ENCODE data around the gene COMTD1. TPM values are rescaled to one million over a fixed set of nuclear protein-coding genes. Genes with fewer than 3 reads are reported as not detected.

COMTD1 gene
- total and polyA plus RNA-seq, 2 of the 13 experiments (the other 11 are each of a cell fraction or from before 2014, with no cell fraction given) = 11.8 to 18.4 TPM

GRCh38 chr10:75234683-75235374, 928 bp downstream of the COMTD1 start:
- BruUV-seq (replicated peaks) = no TSS peak
- no peak for DNase-seq (ENCODE audit: low spot score)
- CTCF ChIA-PET (ENCODE audit: low intra/inter-chr PET ratio, low total read pairs) = interaction anchor here (1.8 to 2.7 kb wide), 2 partner anchors 47 to 135 kb away, joined by 7 to 34 read pairs; a partner anchor contains a TSS
- TF ChIP-seq ZNF773 (CRISPR knock-in tag; IDR thresholded peaks at IDR 0.05; ENCODE audit: borderline replicate concordance) = no peak
- peak; percentile 12; the same call in 1 of the 2 replicates for TF ChIP-seq ELF3 (CRISPR knock-in tag; IDR thresholded peaks at IDR 0.05)
- TF ChIP-seq ZNF605 (CRISPR knock-in tag; IDR thresholded peaks at IDR 0.05) = peak; percentile 27; the same call in 1 of the 2 replicates
- TF ChIP-seq USF2 (IDR thresholded peaks at IDR 0.05; ENCODE audit: low read depth, low read length) = no peak
- no peak for TF ChIP-seq USF2 (CRISPR knock-in tag; IDR thresholded peaks at IDR 0.05; ENCODE audit: borderline replicate concordance)
- TF ChIP-seq, protein P1, sequence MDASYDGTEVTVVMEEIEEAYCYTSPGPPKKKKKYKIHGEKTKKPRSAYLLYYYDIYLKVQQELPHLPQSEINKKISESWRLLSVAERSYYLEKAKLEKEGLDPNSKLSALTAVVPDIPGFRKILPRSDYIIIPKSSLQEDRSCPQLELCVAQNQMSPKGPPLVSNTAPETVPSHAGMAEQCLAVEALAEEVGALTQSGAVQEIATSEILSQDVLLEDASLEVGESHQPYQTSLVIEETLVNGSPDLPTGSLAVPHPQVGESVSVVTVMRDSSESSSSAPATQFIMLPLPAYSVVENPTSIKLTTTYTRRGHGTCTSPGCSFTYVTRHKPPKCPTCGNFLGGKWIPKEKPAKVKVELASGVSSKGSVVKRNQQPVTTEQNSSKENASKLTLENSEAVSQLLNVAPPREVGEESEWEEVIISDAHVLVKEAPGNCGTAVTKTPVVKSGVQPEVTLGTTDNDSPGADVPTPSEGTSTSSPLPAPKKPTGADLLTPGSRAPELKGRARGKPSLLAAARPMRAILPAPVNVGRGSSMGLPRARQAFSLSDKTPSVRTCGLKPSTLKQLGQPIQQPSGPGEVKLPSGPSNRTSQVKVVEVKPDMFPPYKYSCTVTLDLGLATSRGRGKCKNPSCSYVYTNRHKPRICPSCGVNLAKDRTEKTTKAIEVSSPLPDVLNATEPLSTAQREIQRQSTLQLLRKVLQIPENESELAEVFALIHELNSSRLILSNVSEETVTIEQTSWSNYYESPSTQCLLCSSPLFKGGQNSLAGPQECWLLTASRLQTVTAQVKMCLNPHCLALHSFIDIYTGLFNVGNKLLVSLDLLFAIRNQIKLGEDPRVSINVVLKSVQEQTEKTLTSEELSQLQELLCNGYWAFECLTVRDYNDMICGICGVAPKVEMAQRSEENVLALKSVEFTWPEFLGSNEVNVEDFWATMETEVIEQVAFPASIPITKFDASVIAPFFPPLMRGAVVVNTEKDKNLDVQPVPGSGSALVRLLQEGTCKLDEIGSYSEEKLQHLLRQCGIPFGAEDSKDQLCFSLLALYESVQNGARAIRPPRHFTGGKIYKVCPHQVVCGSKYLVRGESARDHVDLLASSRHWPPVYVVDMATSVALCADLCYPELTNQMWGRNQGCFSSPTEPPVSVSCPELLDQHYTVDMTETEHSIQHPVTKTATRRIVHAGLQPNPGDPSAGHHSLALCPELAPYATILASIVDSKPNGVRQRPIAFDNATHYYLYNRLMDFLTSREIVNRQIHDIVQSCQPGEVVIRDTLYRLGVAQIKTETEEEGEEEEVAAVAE (CRISPR knock-in tag; IDR thresholded peaks at IDR 0.05; ENCODE audit: borderline replicate concordance) = no peak
- no peak for TF ChIP-seq ZFP36L1 (CRISPR knock-in tag; IDR thresholded peaks at IDR 0.05)
- TF ChIP-seq BRD4 (CRISPR knock-in tag; IDR thresholded peaks at IDR 0.05) = 0 out of 2 replicates have a peak, but pooled peaks have one; percentile 57
- TF ChIP-seq SRY (CRISPR knock-in tag; IDR thresholded peaks at IDR 0.05) = no peak
- no peak for TF ChIP-seq HMG20A (CRISPR knock-in tag; IDR thresholded peaks at IDR 0.05; ENCODE audit: borderline replicate concordance)
- TF ChIP-seq, protein P2, sequence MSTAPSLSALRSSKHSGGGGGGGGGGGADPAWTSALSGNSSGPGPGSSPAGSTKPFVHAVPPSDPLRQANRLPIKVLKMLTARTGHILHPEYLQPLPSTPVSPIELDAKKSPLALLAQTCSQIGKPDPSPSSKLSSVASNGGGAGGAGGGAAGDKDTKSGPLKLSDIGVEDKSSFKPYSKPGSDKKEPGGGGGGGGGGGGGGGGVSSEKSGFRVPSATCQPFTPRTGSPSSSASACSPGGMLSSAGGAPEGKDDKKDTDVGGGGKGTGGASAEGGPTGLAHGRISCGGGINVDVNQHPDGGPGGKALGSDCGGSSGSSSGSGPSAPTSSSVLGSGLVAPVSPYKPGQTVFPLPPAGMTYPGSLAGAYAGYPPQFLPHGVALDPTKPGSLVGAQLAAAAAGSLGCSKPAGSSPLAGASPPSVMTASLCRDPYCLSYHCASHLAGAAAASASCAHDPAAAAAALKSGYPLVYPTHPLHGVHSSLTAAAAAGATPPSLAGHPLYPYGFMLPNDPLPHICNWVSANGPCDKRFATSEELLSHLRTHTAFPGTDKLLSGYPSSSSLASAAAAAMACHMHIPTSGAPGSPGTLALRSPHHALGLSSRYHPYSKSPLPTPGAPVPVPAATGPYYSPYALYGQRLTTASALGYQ (CRISPR knock-in tag; IDR thresholded peaks at IDR 0.05) = no peak
- TF ChIP-seq ZNF253 (CRISPR knock-in tag; IDR thresholded peaks at IDR 0.05; ENCODE audit: borderline replicate concordance) = no peak
- peak; percentile 1; the same call in 1 of the 2 replicates for TF ChIP-seq KLF12 (CRISPR knock-in tag; IDR thresholded peaks at IDR 0.05; ENCODE audit: borderline replicate concordance)
- TF ChIP-seq ZNF782 (CRISPR knock-in tag; IDR thresholded peaks at IDR 0.05; ENCODE audit: borderline replicate concordance) = no peak

More at GRCh38 chr10:75234683-75235374, 928 bp downstream of the COMTD1 start:
- H2AFZ ChIP-seq (ENCODE audit: low read length) = no peak overlapping the region
- H3K9me3 ChIP-seq (ENCODE audit: low read length) = no peaks in the 10 kb centered on the region
- H3K27me3 ChIP-seq (ENCODE audit: control insufficient read depth in 1 of 2, insufficient read depth in 2 of 2, low read length in 2 of 2) = 0 out of 5 replicates have a peak, but pooled peaks cover 0 to 1% of the 10 kb centered on the region in 2 experiments
- POLR2A ChIA-PET = interaction anchor here (1.2 to 5.0 kb wide), 4 partner anchors 10 to 47 kb away, joined by 3 to 29 read pairs (median 8); partner anchors contain the start of gene VDAC2
- intact Hi-C loops (cut with micrococcal nuclease; ENCODE audit: unreplicated experiment) = loop anchor here (5.0 kb wide), 1 partner anchor 123 kb away; the partner anchor contains the start of gene SAMD8
- H3K9ac ChIP-seq (ENCODE audit: insufficient read depth, low read depth, low read length) = peak overlapping the region; percentile 74
- no peaks in the 10 kb centered on the region for H4K20me1 ChIP-seq (ENCODE audit: insufficient read depth, low read length)
- ATAC-seq (peak; percentile 29), FAIRE-seq (no peak)
- H3K36me3 ChIP-seq (replicated peaks in 1 of 2; ENCODE audit: control insufficient read depth in 1 of 2, insufficient read depth in 2 of 2, low read length in 2 of 2) = peaks cover 9 to 32% of the 10 kb centered on the region in 2 experiments; a peak in 4 of 5 replicates
- peaks cover 2% of the 10 kb centered on the region for H3K79me2 ChIP-seq (ENCODE audit: insufficient read depth, low read length)
- in situ Hi-C loops (cut with HindIII; ENCODE audit: extremely low pct_ligation_motif_present, low pct_unique_long_range_greater_than_20kb) = loop anchor here (5.0 to 10.0 kb wide), 3 partner anchors 48 to 990 kb away; partner anchors contain the start of gene SAMD8
- H3K27ac ChIP-seq (ENCODE audit: extremely low read length, insufficient read depth, low read length) = peak overlapping the region; percentile 65
- H3K4me2 ChIP-seq (ENCODE audit: low read depth, low read length) = peak overlapping the region; percentile 85
- H3K4me3 ChIP-seq (replicated peaks in 1 of 3; ENCODE audit: insufficient read depth in 1 of 3, low read depth in 2 of 3, low read length in 3 of 3) = peak overlapping the region; percentile 43 to 76 (median 74); a peak in 5 of 6 replicates
- peaks cover 45% of the 10 kb centered on the region for H3K4me1 ChIP-seq (ENCODE audit: insufficient read depth, low read length)
- WGBS (ENCODE audit: low lambda C conversion rate) = 50% methylated on average over 2 of the region's 62 CpGs
